SIG-M5 treated with dmso at 0.1 percent for 504 hours (cell line): ENCODE measurements around the gene DDX42.
A peak's percentile ranks its signal among the peaks of the same experiment; 100 is the strongest.

ENCODE experiments used
- DNase-seq: peaks from one replicate; lab custom pipeline; 2025; ENCODE audit not compliant: unreplicated experiment; lab: John Stamatoyannopoulos, UW

The DDX42 gene, protein sequence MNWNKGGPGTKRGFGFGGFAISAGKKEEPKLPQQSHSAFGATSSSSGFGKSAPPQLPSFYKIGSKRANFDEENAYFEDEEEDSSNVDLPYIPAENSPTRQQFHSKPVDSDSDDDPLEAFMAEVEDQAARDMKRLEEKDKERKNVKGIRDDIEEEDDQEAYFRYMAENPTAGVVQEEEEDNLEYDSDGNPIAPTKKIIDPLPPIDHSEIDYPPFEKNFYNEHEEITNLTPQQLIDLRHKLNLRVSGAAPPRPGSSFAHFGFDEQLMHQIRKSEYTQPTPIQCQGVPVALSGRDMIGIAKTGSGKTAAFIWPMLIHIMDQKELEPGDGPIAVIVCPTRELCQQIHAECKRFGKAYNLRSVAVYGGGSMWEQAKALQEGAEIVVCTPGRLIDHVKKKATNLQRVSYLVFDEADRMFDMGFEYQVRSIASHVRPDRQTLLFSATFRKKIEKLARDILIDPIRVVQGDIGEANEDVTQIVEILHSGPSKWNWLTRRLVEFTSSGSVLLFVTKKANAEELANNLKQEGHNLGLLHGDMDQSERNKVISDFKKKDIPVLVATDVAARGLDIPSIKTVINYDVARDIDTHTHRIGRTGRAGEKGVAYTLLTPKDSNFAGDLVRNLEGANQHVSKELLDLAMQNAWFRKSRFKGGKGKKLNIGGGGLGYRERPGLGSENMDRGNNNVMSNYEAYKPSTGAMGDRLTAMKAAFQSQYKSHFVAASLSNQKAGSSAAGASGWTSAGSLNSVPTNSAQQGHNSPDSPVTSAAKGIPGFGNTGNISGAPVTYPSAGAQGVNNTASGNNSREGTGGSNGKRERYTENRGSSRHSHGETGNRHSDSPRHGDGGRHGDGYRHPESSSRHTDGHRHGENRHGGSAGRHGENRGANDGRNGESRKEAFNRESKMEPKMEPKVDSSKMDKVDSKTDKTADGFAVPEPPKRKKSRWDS

GRCh38 chr17:63774141-63774968 is at the start of gene DDX42:
Gene DDX42 (plus strand): TSS chr17:63774170. CDS start chr17:63787050, 12,880 bp downstream.
- DNase-seq = peak; percentile 65

- DNase-seq = no peak
Observed at GRCh38 chr17:63735691-63736090, 38.3 kb upstream of the DDX42 start.

GRCh38 chr17:63740464-63741142 is 33.4 kb upstream of the DDX42 start:
- peak; percentile 58 for DNase-seq

GRCh38 chr17:63741143-63741407 is 32.9 kb upstream of the DDX42 start:
- DNase-seq = peak; percentile 59

DNA sequence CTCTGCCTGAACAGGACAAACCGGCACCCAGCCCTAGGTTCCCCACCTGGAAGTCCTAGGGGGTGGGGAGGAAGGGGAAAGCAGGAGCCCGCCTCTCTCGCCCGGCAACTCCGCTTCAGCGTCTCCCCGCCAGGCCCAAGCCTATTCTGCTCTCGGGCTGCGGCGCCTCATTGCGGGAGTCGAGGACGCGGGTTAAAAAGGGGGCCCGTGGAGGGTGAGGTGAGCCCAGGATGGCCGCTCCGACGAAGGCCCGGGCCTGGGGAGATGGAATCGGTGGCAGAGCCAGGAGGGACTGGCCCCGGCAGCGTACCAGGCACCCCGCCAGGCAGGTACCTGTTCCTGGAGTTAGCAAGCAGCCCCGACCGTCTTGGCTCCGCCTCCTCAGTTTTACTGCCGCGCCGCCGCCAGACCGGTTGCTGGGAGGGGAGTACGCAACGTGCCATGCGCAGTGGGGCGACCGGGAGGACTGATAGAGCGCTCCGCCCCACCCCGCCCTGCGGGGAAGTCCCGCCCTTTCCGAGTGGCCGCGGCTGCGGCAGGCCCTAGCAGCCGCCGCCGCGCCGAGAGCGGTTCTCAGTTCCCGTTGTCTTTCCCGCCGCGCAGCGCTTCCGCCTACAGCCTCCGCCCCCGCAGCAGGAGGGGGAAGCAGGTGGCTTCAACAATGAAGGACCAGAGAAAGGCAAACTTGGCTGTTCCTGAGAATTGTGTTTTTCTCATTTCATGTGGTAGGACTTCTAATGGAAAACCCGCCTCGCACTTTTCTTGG is 32.4 kb upstream of the DDX42 start, which contains the start of gene STRADA:
Gene STRADA, minus strand, starts transcription at position 392 of the 766 bp plus-strand sequence. CDS start 13,430 bp downstream, outside the sequence.
- DNase-seq = peak; percentile 99

DNA sequence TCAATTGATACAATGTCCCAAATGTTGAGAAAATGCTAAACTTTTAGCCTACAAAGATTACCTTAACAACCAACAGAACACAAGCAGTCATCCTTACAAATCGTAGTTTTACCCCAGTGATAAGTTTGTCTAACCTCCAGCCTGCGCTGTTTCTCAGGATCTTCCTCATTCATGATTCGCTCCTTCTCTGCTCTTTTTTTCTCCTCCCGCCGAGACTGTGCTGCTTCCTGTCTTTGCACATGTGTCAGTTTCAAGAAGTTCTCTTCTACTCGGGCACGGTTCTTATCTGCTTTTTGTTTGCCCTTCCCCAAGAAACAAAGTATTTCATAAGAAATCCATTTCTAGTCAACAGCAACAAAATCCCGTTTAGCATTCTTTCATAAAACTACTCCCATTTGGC is 22.2 kb upstream of the DDX42 start:
- peak; percentile 58 for DNase-seq

GRCh38 chr17:63752707-63753106 is 21.3 kb upstream of the DDX42 start:
- peak; percentile 21 for DNase-seq

DNA sequence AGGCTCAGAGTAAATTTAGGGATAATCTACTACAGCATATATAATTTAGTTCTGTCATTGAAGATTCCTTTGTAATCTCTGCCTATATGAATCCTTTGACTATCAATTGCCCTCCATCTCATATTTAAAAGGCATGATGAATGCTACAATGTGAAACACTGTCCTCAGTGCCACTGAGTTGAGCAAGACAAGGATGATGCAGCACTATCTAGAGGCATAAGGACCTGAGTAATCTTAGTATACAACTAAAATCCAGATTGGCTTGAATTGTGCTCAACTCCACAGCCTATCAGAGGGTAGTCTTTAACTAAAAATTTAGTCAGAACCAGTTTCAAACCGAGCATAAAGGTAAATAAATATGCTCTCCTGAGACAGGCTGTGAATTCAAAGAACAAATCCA is 20.8 kb upstream of the DDX42 start:
- peak; percentile 28 for DNase-seq

- DNase-seq = no peak
Observed at GRCh38 chr17:63754046-63754445, 19.9 kb upstream of the DDX42 start.

DNA sequence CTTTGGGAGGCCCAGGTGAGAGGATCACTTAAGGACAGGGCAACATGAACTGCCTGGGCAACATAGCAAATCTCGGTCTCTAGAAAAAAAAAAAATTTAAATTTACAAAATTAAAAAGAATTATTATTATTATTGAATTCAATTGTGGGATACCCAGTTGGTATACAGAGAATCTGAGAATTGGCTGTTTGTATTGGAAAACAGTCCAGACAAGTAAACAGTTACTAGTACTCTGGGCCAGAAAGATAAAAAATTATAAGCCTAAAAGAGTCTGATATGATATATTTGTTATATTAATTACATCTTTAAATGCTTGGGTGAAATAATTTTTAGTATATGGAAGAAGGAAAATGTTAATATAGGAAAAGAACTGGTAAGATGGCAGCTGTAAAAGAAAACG is 15.5 kb upstream of the DDX42 start:
- DNase-seq = no peak

- DNase-seq = no peak
Observed at GRCh38 chr17:63760771-63761539, 13.0 kb upstream of the DDX42 start.

GRCh38 chr17:63762161-63763078 is 11.6 kb upstream of the DDX42 start:
- DNase-seq = no peak

DNA sequence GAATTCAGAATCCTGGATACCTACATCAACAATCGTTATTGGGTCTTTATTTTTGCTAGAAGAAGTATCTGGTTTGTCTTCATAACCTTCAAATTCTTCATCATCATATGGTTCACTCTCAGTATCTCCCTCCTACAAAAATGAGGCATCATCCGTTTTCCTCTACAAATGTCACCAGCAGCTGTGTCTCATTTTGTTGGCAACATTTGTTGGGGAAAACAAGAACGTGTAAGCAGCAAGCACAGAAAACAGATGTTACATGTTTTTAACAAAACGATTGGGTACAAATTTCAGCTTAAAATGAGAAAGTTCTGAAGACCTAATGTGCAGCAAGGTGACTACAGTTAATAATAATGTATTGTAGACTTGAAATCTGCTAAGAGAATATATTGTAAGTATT is 9.3 kb upstream of the DDX42 start:
- no peak for DNase-seq

DNA sequence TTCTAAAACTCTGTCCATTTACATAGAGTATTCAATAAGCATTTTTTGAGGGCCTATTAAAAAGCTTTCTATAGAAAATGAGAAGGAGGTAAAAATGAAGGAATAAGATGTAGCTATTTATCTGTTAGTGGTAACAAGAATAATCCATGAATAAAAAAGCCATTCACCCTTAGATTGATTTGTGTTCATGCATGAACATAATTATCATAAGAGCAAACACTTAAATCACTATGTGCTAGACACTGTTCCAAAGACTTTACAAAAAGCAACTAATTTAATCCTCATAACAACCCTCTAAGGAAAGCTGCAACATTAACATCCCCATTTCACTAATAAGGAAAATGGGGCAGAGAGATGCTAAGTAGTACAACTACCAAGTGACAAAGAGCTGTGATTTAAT is 7.2 kb upstream of the DDX42 start:
- no peak for DNase-seq

DNA sequence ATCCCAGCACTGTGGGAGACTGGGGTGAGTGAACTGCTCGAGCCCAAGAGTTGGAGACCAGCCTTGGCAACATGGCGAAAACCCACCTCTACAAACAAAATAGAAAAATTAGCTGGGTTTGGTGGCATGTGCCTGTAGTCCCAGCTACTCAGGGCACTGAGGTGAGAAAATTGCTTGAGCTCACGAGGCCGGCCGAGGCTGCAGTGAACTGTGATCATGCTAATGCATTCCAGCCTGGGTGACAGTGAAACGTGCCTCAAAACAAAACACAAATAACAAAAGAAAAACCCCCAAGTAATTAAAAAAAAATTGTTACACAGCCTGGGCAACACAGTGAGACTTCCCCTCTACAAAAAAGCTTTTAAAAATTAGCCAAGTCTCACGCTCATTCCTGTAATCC is 5.5 kb upstream of the DDX42 start:
- no peak for DNase-seq

- peak; percentile 38 for DNase-seq
Observed at GRCh38 chr17:63772801-63773271, 1.1 kb upstream of the DDX42 start.

DNA sequence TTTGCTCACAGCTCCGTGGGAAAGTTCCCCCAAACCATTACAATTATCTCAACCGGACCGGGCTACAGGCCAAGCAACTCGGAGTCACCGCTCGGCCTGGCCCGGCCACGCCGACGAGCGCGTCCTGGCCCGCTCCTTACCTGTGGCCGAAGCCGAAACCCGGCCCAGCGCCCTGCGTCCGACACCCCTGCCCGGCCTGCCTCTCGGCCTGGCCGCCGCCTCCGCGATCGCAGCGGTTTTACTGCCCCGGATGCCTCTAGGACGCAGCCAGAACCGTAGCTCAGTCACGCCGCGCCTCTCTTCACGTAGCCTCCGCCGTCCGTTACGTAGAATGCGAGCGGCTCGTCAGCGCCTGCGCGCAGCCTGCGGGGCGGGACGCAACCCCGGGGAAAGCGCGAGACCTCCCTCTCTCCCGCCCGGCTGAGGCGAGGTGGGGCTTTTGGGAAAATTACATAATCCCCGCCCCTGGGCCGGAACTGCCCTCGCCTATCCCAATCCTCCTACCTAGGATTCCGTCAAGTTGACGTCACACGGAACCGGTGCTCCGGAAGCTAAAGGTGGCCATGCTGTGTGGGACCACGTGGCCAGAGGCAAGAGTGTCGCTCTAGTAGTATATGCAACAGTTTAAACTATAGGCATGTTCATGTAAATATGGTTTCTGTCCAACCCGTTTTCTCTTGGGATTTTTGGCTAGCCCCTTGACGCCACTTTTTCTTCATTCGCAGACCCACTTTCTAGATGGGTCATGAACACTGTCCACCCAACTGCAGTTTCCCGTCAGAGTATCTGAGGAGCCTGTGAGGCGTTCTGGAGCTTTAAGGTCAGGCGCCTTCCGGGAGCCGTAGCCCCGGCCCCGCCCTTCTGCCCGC is 464 bp upstream of the DDX42 start, which contains the start of gene CCDC47:
Gene CCDC47, minus strand, starts transcription at position 326 of the 869 bp plus-strand sequence. CDS start 7,422 bp downstream, outside the sequence.
- DNase-seq = peak; percentile 99
